Measurements from ENCODE around the gene CRYGC.
"Not testable (repeated sequence)": the region's sequence is repeated elsewhere in the genome, so short reads cannot be mapped to it uniquely, and the experiment has no call there.

Gene CRYGC, protein sequence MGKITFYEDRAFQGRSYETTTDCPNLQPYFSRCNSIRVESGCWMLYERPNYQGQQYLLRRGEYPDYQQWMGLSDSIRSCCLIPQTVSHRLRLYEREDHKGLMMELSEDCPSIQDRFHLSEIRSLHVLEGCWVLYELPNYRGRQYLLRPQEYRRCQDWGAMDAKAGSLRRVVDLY

DNA sequence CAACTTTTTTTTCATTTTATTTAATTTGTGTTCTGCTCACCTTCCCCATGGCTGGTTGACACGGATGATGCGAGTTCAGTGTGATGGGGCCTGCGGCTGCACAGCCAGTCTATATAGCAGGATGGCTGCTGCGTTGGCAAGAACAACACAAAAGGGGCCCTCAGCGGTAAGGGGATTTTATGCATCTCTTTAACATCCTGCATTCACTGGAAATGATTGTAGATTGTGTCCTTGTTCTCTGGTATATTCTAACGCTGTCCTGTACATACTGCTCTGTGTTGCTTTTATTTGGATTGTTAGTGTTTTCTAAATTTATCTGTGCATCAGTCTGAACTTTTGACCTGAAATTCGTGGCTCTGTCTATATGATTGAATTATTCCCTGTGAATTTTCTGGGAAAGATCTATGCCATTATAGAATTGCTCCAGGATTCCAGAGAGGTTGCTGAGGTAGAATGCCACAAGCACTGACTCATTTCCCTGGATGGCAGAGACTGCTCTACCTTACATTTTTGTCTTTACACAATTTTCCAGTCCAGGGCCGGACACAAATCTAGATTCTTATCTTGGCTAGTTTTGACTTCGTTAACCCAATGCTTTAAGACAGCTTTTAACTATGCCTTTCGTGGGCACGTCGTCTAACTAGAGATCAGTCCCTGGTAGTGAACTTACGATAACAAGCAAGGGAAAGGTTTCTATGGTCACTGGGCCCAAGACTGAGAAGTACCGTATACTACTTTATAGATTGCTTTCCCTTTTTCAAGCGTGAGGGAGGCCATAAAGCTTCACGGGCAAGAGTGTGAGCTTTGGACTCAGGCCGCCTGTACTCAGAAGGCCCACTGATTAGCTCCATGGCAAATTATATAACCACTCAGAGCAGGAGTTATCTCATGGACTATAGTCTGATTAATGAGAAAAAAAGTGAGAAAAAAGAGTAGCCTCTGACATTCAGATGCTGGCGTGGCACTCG is at the start of gene CRYGC:
TSS of gene CRYGC (minus strand) at position 85 of the 968 bp plus-strand sequence. CDS start at position 49, 36 bp downstream.
- no peak for DNase-seq

DNA sequence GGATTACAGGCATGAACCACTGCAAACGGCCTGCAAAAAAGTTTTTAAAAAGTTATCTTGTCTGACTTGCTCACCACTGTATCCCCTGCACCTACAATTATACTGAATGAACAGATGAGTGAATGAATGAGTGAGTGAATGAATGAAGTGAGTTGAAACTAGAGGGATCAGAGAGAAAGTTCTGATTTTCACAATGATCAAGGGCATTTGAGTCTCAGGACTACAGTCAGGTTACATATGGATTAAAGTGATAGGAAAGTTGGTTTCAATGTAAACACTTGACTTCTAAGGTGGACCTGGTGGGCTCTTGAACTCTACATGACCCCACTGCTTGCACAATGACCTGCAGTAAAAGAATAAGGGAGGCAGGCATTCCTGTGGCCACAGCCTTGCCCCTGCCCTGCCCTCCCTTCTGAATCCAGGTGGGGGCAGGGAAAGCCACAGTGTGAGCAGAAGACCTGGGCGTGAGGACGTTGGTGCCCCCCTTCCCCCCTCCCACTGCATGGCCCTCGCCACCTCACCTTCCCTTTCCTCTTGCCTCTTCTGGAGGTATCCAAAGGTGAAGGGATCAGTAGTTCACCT is 49.5 kb upstream of the CRYGC start:
- no peak for DNase-seq

DNA sequence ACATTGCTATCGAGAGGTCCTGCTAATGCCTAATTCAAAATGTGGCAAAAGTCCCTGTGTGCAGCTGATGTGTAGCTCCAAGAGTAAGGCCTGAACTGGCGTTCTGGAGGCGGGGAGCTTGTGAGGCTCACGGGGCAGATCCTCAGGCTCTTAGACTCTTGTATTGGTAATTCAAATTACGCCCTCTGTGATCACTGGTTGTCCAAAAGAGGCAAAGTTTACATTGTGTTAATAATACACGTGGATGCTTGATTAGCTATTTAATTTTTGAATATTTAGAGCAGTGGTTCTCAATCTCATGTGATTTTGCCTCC is 46.2 kb upstream of the CRYGC start:
- no peak for DNase-seq

DNA sequence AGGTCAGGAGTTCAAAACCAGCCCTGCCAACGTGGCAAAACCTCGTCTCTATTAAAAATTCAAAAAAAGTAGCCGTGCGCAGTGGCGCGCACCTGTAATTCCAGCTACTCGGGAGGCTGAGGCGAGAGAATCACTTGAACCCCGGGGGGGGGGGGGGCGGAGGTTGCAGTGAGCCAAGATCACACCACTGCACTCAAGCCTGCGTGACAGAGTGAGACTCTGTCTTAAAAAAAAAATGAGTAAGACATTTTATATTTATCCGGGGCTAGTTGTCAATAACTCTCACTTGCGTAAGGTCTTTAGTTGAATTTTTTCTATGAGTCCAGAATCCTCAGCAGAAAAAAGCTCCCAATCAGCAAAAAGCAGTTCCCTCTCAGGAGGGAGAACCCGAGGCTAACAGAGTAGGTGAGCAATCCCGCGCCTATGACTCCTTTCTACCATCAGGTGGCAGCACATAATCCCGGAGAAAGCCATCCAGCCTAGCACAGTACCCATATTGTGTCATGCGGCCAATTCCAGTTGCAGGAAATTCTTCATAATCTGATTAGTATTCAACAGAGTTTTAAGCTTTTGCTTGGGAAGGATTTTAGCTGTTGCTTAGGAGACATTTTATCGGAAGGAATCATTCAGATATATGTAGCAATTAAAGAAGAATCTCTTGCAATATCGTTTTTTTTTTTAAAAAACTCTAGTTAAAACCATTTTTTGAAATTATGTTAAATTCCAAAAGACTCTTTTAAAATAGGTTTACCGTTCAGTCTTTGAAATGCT is 45.6 kb upstream of the CRYGC start:
- peak; percentile 42 for DNase-seq

DNA sequence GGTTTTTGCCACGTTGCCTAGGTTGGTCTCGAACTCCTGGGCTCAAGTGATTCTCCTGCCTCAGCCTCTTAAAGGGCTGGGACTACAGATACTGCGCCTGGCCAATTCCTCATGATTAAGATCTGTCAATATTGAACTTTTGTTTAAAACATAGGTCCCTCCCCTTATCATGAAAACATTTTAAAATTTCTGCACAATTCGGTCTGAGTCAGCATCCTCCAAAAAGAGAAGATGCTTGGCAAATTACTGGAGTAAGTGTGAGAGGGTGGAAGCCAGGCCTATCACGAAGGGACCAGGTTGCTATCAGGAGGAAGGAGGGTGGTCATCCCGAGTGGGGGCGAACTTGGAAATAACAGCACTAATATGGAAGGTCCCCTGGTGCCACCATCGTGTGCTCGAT is 44.5 kb upstream of the CRYGC start:
- DNase-seq: no peak

DNA sequence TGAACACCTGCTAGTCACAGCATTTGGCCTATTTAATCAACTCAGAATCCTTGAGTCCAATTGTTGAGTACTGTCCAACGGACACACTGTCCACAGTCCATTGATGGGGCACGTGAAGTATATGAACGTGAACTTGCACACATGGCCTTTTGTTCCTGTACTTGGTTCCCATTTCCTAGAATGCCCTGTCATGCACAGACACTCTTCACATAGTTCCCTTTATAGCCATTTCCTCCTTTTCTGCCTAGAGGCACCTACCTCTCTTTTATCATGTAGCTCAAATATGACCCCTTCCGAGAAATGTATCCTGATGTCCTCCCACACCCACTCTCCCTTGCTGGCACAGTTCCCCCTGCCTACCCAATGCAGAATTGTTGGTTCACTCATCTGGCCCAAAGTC is 42.5 kb upstream of the CRYGC start:
- no peak for DNase-seq

DNA sequence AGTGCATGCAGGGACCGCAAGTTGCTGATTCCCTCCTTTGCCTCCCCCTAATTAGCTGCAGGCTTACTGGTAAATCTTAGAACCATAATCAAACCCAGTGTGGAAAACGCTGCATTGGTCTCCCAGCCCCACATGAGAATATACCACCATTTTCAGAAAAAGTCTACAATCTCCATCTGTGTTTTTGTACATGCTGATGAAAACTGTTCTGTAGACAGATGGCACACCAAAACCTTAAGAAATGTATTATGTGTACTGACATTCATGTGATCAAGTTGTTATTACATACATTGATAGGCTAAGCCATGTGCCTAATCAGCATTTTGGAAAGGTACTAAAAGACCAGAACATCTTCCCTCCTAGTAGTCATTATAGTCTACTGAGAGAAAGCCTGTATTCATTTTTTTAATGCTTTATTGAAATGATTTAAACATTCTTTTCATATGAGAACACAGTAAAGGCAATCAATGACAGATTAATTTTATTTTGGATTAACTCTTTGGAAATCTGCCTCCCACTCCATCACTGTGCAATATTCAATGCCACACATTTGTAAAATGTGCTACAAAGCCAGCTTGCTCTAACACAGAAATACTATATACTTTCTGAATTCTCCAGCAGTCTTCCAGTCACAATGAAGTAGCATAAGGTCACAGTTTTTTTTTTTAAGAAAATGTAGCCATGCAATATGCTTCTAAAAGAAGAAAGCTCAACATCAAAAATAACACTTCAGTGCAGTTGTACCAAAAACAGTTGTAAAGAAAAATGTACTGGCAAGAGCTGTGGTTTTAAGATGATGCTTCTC is 35.5 kb upstream of the CRYGC start:
- DNase-seq: no peak

DNA sequence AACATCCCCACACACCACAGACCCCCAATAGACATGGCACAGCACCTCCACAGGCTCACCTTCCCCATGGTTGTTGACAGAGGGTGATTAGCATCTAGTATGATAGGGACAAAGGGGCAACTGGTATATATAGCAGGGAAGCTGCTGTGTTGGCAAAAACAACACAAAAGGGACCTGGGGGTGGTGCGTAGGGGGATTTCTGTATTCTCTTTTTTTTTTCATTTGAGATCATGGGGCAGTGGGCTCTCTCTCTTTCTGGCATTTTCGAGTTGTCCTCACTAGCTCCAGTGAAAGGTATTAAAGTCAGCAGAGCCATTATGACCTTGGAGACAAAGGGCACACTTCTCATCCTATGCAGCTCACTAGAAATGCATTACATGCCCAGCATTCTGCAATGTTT is 33.9 kb upstream of the CRYGC start, which contains the start of gene CRYGA:
TSS of gene CRYGA (minus strand) at position 101 of the 400 bp plus-strand sequence. CDS start at position 68, 33 bp downstream.
- DNase-seq: no peak

DNA sequence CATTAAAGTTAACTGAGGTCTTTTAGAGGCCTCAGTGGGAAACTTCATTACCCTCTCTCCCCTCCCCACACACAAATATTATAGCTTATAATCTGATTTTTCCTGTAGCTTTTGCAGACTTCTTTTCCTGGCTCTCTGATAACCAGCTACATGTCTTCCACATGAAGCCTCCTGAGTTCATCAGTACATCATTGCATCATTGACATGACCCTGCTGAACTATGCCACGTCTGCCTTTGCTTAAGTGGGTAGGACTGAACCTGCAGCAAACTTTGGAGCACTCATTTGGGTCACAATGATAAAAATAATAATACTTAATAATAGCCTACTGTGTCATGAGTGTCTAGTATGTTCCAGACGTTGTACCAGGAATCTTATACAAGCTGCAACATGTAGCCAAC is 26.8 kb upstream of the CRYGC start:
- no peak for DNase-seq

DNA sequence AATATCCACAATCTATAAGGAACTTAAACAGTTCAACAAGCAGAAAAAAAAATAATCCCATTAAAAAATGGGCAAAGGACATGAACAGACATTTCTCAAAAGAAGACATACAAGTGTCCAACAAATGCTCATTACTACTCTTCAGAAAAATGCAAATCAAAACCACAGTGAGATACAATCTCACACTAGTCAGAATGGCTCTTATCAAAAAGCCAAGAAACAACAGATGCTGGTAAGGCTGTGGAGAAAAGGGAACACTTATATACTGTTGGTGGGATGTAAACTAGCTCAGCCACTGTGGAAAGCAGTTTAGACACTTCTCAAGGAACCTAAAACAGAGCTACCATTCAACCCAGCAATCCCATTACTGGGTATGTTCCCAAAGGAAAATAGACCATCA is 23.5 kb upstream of the CRYGC start:
- no peak for DNase-seq

DNA sequence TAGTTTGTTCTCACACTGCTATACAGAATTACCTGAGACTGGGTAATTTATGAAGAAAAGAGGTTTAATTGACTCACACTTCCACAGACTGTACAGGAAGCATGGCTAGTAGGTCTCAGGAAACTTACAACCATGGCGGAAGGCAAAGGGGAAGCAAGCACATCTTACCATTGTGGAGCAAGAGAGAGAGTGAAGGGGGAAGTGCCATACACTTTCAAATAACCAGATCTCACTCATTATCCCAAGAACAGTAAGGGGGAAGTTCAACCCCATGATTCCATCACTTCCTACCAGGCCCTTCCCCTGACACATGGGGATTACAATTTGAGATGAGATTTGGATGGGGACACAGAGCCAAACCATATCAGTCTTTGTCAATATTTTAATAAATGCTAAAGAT is 21.3 kb upstream of the CRYGC start:
- DNase-seq: no peak

DNA sequence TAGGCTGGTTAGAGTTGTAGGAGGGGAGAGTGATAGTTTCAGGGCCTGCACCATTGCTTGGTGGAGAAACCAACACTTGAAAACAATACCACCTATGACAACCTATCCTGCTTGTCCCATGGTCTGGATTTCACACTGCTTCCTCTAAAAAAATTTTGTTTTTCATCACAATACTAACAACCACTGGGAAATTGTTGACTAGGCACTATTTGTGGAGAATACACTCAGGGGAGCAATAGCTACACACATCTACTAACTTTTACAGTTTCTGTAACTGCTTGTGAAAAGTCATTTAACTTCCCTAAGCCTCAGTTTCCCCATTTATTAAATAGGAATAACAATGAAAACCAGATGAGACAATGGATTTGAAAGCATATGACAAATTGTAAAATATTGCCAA is 20.5 kb upstream of the CRYGC start:
- DNase-seq: no peak

DNA sequence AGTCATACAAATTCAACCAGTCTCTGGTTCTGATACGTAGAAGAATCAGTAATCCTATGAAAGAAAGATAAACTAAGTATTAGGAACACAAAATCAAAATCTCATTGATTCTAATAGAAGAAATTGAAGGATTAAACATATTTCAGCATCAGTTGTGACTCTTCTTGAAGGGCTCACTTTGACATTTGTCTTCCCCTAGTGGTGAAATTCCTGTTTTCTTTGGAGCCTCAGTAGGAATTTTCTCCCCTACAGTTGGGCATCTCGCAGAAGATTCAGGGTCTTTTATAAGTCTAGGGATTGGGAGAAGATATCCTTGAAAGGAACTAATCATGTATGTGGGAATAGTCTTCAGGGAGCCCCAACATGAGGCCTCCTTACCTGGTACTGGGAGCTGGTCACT is 19.2 kb upstream of the CRYGC start:
- no peak for DNase-seq

DNA sequence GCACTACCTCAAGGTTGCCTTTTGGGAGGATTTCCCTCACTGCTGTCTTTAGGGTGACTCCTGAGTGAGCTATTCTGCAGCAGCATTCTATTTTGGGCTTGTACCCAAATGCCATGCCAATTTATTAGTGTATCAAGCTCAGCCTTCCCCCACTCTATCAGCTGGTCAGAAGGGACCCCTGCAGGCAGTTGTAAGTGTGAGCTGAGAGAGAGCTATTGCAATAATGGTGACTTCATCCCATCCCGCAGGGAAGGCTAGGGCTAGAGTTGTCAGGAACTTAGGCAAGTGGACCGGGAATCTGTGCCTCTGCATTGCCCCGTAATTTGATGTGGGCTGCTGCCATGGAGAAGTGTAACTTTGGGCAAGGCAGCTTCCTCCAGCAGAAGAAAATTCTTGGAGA is 18.1 kb upstream of the CRYGC start:
- DNase-seq: no peak

DNA sequence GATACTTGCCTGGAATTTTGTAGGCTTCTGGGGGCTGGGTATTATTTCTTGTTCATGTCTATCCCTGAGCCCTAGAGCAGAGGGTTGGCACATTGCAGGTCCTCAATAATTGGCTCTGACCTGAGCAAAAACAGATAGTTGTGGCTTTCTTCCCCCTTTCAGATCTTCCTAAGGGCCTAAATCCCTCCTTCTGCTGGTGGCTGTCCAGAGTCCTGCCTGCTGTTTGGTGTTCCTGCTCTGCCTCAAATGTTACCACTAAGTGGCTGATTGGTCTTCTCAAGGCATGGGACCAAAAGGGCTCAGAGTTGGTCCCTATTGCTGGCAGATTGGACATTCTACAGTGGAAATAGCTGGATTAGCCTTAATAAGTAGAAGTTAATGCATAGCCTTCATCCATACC is 17.4 kb upstream of the CRYGC start:
- DNase-seq: no peak

DNA sequence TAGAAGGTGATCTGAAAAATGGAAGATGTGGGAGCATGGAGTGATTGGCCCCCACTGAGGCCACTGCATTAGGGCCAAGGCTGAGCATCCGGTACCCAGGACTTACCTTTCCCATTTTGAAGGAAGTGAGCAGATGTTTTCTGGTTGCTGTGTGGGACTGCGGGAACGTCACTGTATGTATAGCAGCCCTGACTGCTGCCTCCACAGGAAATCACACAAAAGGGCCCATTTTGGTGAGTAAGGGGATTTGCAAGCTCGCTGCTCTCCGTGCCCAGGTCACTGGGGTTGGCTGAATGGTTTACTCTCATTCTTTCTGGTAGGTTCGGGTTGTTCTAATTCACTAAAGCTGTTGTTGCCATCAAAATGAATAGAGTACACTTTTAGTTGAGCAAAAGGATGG is 16.4 kb upstream of the CRYGC start, which contains the start of gene CRYGB:
TSS of gene CRYGB (minus strand) at position 153 of the 400 bp plus-strand sequence. CDS start at position 115, 38 bp downstream.
- no peak for DNase-seq

DNA sequence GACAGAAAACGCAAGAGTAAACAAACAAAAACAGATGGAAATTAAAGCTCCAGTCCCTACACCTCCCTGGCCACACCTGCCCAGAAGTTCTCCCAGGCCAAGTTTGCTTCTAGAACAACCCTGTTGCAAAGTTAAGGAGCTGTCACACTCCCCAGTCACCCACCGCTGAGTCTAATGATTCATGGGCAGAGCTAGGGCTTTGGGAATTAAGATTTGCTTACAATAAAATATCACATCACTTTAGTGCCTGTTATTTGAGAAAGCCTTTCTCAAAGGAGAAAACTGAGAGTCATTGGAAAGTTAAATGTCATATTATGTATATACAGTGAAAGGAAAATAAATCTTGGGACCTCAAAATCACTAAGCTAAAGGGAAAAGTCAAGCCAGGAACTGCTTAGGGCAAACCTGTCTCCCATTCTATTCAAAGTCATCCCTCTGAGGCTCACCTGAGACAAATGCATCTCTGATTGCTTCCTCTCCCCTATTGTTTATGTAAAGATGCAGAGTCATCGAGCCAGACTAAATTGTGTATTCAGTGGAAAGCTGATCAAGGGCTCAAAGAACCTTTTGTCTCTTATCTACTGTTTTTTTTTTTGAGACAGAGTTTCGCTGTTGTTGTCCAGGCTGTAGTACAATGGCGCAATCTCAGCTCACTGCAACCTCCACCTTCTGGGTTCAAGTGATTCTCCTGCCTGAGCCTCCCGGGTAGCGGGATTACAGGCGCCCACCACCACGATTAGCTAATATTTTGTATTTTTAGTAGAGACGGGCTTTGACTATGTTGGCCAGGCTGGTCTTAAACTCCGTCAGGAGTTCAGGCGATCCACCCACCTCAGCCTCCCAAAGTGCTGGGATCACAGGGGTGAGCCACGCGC is 13.5 kb upstream of the CRYGC start:
- no peak for DNase-seq

DNA sequence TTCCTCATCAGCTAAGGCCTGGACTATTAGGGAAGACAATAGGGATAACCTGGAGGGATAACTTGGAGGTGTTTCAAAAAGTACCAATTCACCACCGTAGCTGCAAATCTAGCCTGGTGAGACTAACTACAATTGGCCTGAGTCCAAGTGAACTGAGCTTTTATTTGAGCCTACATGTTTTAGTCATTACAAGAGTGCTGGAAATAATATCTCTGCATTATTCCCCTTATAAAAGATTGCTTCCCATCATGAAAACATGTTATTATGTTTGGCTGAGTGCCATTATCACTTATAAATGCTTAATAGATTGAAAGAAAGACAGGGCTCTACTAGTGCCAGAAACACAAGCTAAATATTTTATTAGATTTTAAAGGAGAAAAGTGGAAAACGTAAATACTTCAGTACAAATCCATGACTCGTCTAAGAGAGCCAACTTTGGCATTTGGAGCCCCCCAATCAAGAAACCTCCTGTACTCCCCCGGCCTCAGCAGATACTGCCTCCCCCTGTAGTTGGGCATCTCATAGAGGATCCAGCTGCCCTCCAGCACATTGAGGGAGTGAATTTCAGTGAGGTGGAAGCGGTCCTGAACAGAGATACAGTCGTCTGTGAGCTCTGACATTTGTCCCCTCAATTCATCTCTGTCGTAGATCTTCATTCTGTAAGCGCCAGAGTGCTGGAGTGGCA is 12.8 kb upstream of the CRYGC start:
- no peak for DNase-seq

DNA sequence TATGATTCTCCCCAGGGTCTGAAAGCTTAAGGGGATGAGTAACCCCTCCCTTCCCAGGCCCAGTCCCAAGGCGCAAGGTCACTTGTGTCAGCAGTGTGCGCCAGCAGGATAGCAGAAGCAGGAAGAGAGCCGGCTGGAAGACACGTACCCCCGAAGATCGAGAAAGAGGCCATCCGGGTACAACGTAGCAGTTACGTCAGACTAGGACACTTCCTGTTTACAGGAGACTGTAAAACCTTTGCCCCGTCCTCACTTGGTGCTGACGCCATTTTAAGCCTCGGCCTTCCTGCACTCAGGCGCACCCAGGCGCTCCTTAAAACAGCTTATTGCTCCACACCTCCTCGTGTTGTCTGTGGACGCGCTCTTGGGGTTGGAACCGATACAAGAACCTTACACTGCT is 9.8 kb upstream of the CRYGC start:
- no peak for DNase-seq

DNA sequence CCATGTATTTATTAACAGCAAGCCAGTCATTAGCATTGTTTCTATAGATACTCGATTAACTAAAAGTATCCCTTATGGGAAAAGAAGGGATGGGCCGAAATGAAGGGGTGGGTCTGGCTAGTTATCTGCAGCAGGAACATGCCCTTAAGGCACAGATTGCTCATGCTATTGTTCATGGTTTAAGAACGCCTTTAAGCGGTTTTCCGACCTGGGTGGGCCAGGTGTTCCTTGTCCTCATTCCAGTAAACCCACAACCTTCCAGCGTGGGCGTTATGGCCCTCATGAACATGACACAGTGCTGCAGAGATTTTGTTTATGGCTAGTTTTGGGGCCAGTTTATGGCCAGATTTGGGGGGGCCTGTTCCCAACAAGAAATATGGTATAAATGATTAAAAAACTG is 8.7 kb upstream of the CRYGC start:
- DNase-seq: not testable (repeated sequence)

DNA sequence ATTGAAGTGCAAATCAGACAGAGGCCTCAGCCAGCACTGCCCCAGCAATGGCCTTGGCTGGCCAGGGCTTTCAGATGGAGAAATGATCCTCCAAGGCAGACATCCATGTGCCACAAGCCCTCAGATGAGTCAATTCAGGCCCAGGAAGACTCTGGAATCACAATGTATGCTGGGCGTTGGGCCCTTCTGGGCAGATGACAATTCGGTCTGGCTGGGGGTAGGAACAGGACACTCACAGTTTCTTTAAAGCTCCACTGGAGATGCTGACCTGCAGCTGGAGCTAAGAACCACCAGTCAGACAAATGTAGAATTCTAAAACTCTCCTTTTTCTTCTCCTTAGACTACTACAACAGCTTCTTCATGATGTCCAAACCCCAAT is 7.1 kb upstream of the CRYGC start:
- no peak for DNase-seq
